Motor neuron (in vitro differentiated cells): ENCODE data around the gene RNF150. TPM values are rescaled to one million over a fixed set of nuclear protein-coding genes. Genes with fewer than 3 reads are reported as not detected.

Source experiments
- ATAC-seq, 8 experiments: fragments of 200-7000 bp; cut with Tn5 transposase; replicated peaks in 6 of 8; 2 replicates each; pipeline ENCODE4 v1.8.0; 2021; ENCODE audit warnings: mild to moderate bottlenecking in 8 of 8, moderate library complexity in 8 of 8
- H3K27ac ChIP-seq, 2 donors: fragments of 250-450 bp; sonication (Bioruptor Pico); 2 replicates each; pipeline ENCODE4 v1.9.0; 2021; ENCODE audit warnings: antibody characterized with exemption in 2 of 2, mild to moderate bottlenecking in 2 of 2, moderate library complexity in 1 of 2
- H3K4me1 ChIP-seq, 2 donors: fragments of 250-450 bp; sonication (Bioruptor Pico); replicated peaks in 1 of 2; 2 replicates each; pipeline ENCODE4 v1.6.1; 2021; ENCODE audit warnings: antibody characterized with exemption in 2 of 2, mild to moderate bottlenecking in 2 of 2, moderate library complexity in 1 of 2
- H3K4me3 ChIP-seq, 5 donors: fragments of 250-450 bp; sonication (Bioruptor Pico); 2 replicates each; pipeline ENCODE4 v1.9.0; 2021; ENCODE audit warnings: antibody characterized with exemption in 5 of 5, mild to moderate bottlenecking in 5 of 5, moderate library complexity in 4 of 5
- WGBS, 10 experiments: fragments of 450-650 bp; shearing (Covaris generic); methylation state at CpG; one replicate each; pipeline ENCODE4 v1.0.0; 2022; 5-methylcytosine and 5-hydroxymethylcytosine counted together
- in situ Hi-C, 9 experiments: fragments of 400-800 bp; cut with MboI; loops; one replicate each; pipeline ENCODE4 v1.15.0; 2021; ENCODE audit warnings: low sequenced_read_pairs in 9 of 9, low pct_unique_long_range_greater_than_20kb in 2 of 9; ENCODE audit not compliant: unreplicated experiment in 9 of 9
- total RNA-seq, 8 experiments: library from RNA; unstranded; fragments of 300-600 nt; gene quantifications; 2 replicates each; pipeline versions ENCODE4 v1.2.3 to v1.2.4, GENCODE V29; 2022

RNF150 gene
- total RNA-seq, 8 experiments from 2014 or later, result 0.71 to 45.2 (median 20.0) TPM

GRCh38 chr4:141027421-141027820 is 105.8 kb downstream of the RNF150 start:
- in situ Hi-C loops, result no loop called here
- Histone ChIP-seq H3K4me3 (no peak overlapping the region), H3K4me1 (peaks cover 2 to 8% of the 10 kb centered on the region in 2 donors), H3K27ac (no peak overlapping the region)
- ATAC-seq, result peak in 4 of 8 experiments; percentile 23 to 36 (median 29)
- WGBS, 10 experiments, result 17 to 100% (median 84%) methylated on average over 1 of the region's 1 CpG; no CpG with 5 or more reads in 6 of the 10 experiments

GRCh38 chr4:141026900-141027299 is 106.4 kb downstream of the RNF150 start:
- no peak overlapping the region for H3K4me3 ChIP-seq
- ATAC-seq, result no peak
- peaks cover 6 to 12% of the 10 kb centered on the region in 2 donors for H3K4me1 ChIP-seq
- in situ Hi-C loops, result no loop called here
- H3K27ac ChIP-seq, result no peak overlapping the region
- WGBS, 10 experiments, result 64 to 100% (median 82%) methylated on average over 2 to 7 of the region's 7 CpGs; no CpG with 5 or more reads in 2 of the 10 experiments

DNA sequence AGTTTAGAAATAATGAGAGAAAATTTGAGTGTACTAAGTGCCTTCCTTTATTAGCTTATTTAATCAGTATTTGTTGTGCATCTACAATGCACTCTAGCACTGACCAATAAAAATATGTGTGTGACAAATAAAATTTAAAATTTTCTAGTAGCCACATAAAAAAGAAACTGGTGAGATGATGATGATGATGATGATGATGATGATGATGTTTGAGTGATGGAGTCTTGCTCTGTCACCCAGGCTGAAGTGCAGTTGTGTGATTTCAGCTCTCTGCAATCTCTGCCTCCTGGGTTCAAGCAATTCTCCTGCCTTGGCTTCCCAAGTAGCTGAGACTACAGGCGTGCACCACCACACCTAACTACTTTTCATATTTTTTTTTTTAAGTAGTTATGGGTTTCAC is 110.2 kb downstream of the RNF150 start:
- Histone ChIP-seq H3K27ac (no peak overlapping the region), H3K4me1 (peaks cover 16 to 26% of the 10 kb centered on the region in 2 donors), H3K4me3 (no peak overlapping the region)
- no peak for ATAC-seq
- WGBS, 10 experiments, result 60 to 89% (median 80%) methylated on average over 1 of the region's 1 CpG; no CpG with 5 or more reads in 7 of the 10 experiments
- in situ Hi-C loops, result no loop called here

- H3K4me1 ChIP-seq, result peaks cover 16 to 22% of the 10 kb centered on the region in 2 donors
- ATAC-seq, result peak in 4 of 8 experiments; percentile 4 to 47 (median 32)
Observed at GRCh38 chr4:141022111-141022695, 111.1 kb downstream of the RNF150 start.

DNA sequence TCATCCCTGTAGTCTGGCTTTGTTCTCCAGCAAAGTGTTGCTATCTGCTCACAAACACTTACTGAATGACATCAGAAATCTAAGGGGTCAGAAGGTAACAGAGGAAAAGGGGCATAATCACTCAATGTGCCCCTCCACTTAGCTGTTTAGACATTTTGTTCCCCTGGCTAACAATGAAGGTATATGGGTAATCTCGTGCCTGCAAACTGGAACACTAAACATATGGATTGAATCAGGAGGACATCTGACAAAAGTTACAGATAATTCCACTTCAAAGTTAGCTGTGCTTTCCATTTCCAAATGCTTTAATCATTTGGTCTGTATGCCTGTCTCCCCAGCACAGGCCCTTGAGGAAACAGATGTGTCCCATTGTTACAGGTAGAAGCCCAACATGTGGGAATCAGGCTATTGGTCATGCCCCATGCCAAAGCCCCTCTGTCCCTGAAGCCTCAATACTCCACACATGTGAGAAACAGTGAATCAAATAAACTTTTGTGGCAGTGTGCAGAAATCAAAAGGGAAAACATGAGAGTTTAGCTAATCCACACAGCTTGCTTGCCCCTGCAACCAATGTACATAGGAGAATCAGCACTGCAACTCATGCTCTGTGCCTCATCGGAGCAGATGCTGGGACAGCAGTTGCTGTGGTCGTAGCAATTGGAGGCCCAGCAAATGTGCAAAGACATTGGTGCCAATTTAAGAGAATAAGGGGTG is 111.7 kb downstream of the RNF150 start:
- in situ Hi-C loops, result no loop called here
- Histone ChIP-seq H3K4me3 (no peak overlapping the region), H3K4me1 (peaks cover 16 to 22% of the 10 kb centered on the region in 2 donors), H3K27ac (no peak overlapping the region)
- peak in 6 of 8 experiments; percentile 20 to 69 (median 55) for ATAC-seq
- WGBS, 10 experiments, result 0 to 79% (median 44%) methylated on average over 1 to 3 of the region's 3 CpGs; no CpG with 5 or more reads in 4 of the 10 experiments

More at GRCh38 chr4:141022111-141022695, 111.1 kb downstream of the RNF150 start:
- H3K4me3 ChIP-seq, result no peak overlapping the region
- in situ Hi-C loops, result no loop called here
- H3K27ac ChIP-seq, result no peak overlapping the region
- 22 to 66% (median 39%) methylated on average over 2 to 3 of the region's 3 CpGs; no CpG with 5 or more reads in 1 of the 10 experiments for WGBS, 10 experiments

GRCh38 chr4:141020801-141021261 is 112.4 kb downstream of the RNF150 start:
- no peak overlapping the region for H3K27ac ChIP-seq
- 42 to 100% (median 61%) methylated on average over 1 to 3 of the region's 3 CpGs; no CpG with 5 or more reads in 2 of the 10 experiments for WGBS, 10 experiments
- peak in 1 of 8 experiments; percentile 27 for ATAC-seq
- no peak overlapping the region for H3K4me3 ChIP-seq
- in situ Hi-C loops, result no loop called here
- H3K4me1 ChIP-seq, result peaks cover 16 to 22% of the 10 kb centered on the region in 2 donors

GRCh38 chr4:141019768-141020167 is 113.5 kb downstream of the RNF150 start:
- in situ Hi-C loops, result no loop called here
- WGBS, 10 experiments, result 38 to 100% (median 78%) methylated on average over 1 to 4 of the region's 4 CpGs; no CpG with 5 or more reads in 1 of the 10 experiments

GRCh38 chr4:141016117-141016798 is 117.0 kb downstream of the RNF150 start:
- 48 to 100% (median 84%) methylated on average over 1 to 8 of the region's 8 CpGs for WGBS, 10 experiments
- in situ Hi-C loops, result no loop called here
- peak in 2 of 8 experiments; percentile 28 to 38 for ATAC-seq

More at GRCh38 chr4:141019768-141020167, 113.5 kb downstream of the RNF150 start:
- Histone ChIP-seq H3K4me3 (no peak overlapping the region), H3K4me1 (peaks cover 16 to 22% of the 10 kb centered on the region in 2 donors), H3K27ac (no peak overlapping the region)
- peak in 1 of 8 experiments; percentile 12 for ATAC-seq

GRCh38 chr4:141013899-141014298 is 119.4 kb downstream of the RNF150 start:
- in situ Hi-C loops, result no loop called here
- 0 to 100% (median 26%) methylated on average over 1 to 3 of the region's 3 CpGs; no CpG with 5 or more reads in 3 of the 10 experiments for WGBS, 10 experiments

More at GRCh38 chr4:141016117-141016798, 117.0 kb downstream of the RNF150 start:
- Histone ChIP-seq H3K4me3 (no peak overlapping the region), H3K27ac (no peak overlapping the region), H3K4me1 (peaks cover 6 to 10% of the 10 kb centered on the region in 2 donors)

DNA sequence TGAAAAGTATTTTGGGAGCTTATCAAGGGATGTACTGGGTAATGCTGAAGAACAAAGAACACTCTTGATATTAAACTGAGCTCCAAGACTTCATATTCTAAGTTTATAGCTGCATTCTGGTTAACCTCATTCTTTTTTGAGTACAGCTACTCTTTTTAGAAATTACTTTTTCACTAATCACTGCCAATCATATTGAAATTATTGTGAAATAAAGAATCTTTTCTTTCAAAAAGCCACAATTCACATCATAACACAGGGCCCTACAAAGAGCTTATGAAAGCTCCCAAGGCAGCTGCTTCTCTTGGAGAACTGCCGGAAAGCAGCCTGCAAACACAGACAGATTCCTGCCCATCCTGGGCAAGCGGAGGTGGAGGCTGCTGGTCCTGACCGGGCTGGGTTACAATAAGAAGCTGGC is 121.4 kb downstream of the RNF150 start:
- no peak for ATAC-seq
- 40 to 100% (median 95%) methylated on average over 1 to 3 of the region's 3 CpGs; no CpG with 5 or more reads in 4 of the 10 experiments for WGBS, 10 experiments

More at GRCh38 chr4:141013899-141014298, 119.4 kb downstream of the RNF150 start:
- ATAC-seq, result peak in 1 of 8 experiments; percentile 83
- Histone ChIP-seq H3K4me3 (no peak overlapping the region), H3K4me1 (no peaks in the 10 kb centered on the region), H3K27ac (no peak overlapping the region)

GRCh38 chr4:141009931-141010330 is 123.3 kb downstream of the RNF150 start:
- no peak overlapping the region for H3K4me3 ChIP-seq
- no peaks in the 10 kb centered on the region for H3K4me1 ChIP-seq
- no peak overlapping the region for H3K27ac ChIP-seq
- in situ Hi-C loops, result no loop called here
- no peak for ATAC-seq

More for the DNA sequence above, 121.4 kb downstream of the RNF150 start:
- in situ Hi-C loops, result no loop called here
- Histone ChIP-seq H3K27ac (no peak overlapping the region), H3K4me1 (no peaks in the 10 kb centered on the region), H3K4me3 (no peak overlapping the region)

DNA sequence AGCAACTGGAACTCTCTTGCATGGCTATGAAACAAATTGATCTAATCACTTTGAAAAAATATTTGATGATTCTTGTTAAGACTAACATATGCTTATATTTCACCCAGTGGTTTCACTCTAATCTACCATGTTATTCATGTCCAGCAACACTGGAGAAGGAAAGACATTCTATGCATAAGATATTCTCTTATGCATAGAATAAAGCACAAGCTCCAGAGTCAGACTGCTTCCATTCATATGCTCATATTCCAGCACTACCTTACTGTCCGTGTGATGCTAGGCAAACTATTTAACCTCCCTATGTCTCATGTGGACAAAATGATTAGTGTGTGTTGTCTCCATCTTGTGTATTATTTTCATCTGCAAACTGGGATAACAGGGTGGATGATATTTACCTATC is 124.1 kb downstream of the RNF150 start:
- Histone ChIP-seq H3K4me1 (no peaks in the 10 kb centered on the region), H3K27ac (no peak overlapping the region), H3K4me3 (no peak overlapping the region)
- in situ Hi-C loops, result no loop called here
- 0 to 100% (median 52%) methylated on average over 1 of the region's 1 CpG; no CpG with 5 or more reads in 4 of the 10 experiments for WGBS, 10 experiments
- peak in 3 of 8 experiments; percentile 31 to 70 (median 64) for ATAC-seq
